ENCODE data around the gene FOXE3.

Gene FOXE3

GRCh38 chr1:47415728-47416318 is at the start of gene FOXE3:
FOXE3 (plus strand) TSS chr1:47416285; CDS start chr1:47416316, 31 bp downstream.
- no peak for DNase-seq

DNA sequence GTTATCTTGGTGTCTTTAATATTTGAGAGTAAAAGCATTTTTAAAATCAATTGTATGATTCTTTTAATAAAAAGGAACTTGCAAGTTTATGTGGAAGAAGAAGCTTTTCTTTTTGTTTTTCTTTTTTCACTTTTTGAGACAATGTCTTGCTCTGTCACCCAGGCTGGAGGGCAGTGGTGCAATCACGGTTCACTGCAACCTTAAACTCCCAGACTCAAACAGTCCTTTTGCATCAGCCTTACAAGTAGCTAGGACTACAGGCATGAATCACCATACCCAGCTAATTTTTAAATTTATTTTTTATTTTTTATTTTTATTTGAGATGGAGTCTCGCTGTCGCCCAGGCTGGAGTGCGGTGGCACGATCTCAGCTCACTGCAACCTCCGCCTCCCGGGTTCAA is 48.4 kb upstream of the FOXE3 start:
- DNase-seq, result no peak

GRCh38 chr1:47371016-47371517 is 45.0 kb upstream of the FOXE3 start:
- no peak for DNase-seq

DNA sequence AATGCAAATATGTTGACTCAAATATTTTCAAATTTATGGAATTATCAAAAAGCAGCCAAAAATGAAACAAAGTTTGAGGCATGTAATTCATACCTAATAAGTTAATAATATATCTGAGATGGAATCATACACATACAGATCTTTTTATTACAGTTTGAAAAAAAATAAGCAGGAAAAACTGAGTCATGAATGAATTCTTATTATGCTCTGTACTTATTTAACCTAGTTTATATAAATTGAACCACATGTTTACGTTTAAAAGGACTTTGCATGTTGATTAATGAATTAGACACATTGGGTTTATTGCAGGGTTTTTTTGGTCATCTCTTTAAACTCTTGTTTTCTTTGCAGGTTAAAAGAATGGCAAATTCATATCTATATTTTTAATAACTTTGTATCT is 41.6 kb upstream of the FOXE3 start:
- DNase-seq, result no peak

- DNase-seq, result no peak
Measured at GRCh38 chr1:47378147-47378546, 37.9 kb upstream of the FOXE3 start.

- no peak for DNase-seq
Measured at GRCh38 chr1:47380699-47381098, 35.4 kb upstream of the FOXE3 start.

DNA sequence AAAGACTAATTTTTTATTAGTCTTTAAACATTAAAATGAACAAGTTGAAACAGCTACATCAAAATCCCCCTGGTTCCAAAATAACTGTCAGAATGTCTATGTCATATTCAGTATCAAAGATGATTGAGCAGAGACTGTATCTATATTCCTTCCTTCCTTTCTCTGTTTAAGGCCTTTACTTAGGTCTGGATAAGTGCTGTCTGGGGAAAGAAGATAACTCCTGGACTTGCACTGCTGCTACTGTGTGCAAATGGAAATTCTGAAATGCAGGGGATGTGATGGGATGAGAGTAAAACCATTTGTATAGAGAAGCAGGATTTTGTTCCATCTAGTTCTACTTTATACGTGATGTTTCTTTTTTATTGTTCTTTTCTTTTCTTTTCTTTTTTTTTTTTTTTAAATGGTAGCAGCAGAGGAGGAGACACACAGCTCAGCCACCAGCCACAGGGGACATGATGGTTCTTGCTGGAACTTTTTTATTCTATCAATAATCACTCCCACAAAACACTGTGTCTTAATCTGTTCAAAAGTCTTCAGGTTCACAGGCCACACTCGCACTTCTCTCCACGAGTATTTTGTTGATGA is 33.6 kb upstream of the FOXE3 start:
- no peak for DNase-seq

DNA sequence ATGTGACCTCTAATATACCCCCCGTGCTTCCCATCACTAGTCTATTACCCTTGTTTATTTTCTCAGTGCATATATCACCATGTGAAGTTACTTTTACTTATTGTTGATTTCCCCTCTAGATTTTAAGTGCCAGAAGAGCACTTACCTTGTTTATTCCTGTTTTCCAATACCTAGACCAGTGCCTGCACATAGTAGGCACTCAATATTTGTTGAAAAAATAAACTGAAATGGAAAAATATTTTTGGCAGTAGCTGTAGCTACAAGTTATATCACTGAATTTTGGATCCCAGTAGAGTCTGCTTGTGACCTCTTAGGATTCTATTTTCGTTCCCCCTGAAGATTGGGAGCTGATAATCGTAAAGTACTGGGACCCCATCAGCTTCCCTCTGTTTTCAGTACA is 32.0 kb upstream of the FOXE3 start:
- no peak for DNase-seq

- no peak for DNase-seq
Measured at GRCh38 chr1:47385020-47385419, 31.1 kb upstream of the FOXE3 start.

GRCh38 chr1:47386268-47386667 is 29.8 kb upstream of the FOXE3 start:
- no peak for DNase-seq

GRCh38 chr1:47388030-47388890 is 27.8 kb upstream of the FOXE3 start:
- DNase-seq, result no peak

DNA sequence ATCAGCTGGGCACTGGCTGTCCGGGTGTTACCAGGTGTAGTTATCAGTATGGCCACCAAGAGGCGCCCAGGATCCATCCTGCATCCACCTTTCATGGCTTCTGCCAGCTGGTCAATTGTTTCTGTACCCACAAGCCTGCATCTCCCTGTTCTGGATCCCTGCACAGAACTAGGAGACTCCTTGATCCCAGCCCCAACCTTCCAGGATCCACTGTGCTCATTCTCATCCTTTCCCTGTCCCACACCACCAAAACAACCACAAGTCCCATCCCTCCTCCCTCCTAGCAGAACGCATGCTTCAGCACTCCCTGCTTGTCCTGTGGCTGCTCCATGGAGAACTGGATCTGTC is 27.2 kb upstream of the FOXE3 start:
- DNase-seq, result peak; percentile 48 to 56

DNA sequence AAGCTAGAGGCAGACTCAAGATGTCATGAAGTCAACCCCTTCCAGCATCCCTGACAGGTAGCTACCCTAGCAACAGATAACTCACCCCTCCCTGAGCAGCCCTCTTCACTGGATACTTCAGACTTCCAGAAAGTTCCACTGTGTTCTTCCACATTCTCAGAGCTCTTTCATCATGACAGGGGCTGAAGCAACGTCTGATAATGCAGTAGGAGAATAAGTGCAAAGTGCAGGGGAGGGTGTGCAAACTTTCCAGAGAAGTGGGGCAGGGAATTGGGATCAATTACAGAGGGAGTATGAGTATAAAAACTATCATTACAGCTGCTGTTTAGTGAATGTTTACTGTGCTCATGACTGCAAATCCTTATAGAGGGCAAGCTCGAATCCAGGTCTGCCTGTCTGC is 26.4 kb upstream of the FOXE3 start:
- DNase-seq, result no peak

- no peak for DNase-seq
Measured at GRCh38 chr1:47390843-47391242, 25.2 kb upstream of the FOXE3 start.

GRCh38 chr1:47393141-47393540 is 22.9 kb upstream of the FOXE3 start:
- no peak for DNase-seq

DNA sequence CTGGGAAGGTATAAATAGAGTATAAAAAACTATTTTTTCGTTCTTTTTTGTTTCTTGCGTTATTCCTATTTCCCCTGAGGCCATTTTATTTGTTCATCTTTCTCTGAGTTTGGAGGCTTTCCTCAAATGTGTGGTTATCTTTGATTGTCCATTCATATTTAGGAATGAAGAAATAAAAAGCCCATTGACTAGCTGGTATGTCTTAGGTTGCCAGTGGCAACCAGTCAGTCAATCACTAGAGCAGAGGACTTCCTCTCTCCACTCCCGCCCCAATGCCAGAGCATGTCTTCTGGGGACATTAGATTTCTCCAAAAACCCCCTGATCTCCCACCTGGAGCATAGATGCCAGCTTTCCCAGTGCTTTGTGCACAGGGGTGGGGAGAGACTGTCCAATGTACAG is 20.7 kb upstream of the FOXE3 start:
- DNase-seq, result no peak

DNA sequence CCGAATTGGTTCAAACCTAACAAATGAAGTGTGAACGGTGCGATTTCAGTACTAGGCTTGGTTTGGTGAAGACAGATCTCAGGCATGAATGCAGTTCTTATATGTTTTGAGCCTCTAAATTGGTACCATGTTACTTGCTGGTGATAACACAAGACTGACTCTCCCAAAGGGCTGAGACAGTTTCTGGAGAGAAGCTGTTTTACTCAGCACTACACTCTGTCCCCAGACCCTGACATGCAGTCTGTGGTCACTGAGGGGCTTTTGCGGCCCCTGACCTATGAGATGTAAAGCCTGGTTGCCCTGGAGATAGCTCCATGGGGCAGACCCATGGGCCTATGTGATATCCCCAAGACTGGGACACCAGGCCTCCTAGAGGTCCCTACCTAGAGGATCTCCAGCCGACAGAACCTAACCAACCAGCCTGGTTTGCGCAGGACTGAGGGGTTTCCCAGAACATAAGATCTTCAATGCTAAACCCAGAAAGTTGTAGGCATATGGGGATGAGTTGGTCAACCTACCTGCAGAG is 19.4 kb upstream of the FOXE3 start:
- DNase-seq, result no peak

DNA sequence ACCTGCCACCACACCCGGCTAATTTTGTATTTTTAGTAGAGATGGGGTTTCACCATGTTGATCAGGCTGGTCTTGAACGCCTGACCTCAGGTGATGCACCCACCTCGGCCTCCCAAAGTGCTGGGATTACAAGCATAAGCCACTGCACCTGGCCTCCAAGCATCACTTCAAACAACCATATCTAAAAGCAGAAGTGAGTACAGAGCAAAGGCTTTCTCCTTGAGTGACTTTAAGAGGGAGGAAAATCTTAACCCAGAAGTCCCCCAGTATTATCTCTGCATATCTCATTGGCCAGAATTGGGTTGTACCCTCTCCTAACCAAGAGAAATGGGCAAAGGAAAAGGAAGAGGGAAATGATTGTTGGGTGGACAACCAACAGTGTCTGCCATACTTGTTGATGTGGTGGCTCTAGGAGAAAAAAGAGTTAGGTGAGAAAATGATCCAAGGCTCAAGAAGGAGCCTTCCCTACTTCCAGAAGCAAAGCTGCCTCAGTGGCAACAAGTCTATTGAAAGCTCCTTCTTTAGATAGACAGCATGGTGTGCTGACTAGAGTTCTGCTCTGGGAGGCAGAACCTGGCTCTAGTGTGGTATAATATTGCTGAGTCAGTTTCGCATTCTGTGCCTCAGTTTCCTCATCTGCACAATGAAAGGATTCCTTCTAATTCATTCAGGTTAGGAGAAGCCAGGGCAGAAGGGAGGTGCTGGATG is 16.8 kb upstream of the FOXE3 start:
- no peak for DNase-seq

- no peak for DNase-seq
Measured at GRCh38 chr1:47399846-47400155, 16.3 kb upstream of the FOXE3 start.

DNA sequence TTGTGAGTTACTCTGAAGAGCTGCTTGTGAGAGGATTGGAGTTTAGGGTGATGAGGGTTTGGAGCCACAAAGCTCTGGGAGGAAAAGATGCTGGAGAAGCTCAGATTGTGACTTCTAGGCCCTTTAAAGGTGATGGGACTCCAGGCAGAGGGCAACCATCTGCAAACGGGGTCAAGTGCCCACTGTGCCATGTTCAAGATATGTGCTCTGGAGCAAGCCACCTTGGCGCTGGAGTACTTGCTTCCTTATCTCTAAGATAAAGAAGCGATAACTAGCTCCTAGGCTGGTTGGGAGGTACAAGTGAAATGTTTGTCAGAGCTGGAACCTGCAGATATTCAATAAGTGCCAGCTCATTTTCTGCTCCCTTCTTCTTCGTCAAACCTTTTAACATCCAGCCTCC is 14.3 kb upstream of the FOXE3 start:
- DNase-seq, result no peak

DNA sequence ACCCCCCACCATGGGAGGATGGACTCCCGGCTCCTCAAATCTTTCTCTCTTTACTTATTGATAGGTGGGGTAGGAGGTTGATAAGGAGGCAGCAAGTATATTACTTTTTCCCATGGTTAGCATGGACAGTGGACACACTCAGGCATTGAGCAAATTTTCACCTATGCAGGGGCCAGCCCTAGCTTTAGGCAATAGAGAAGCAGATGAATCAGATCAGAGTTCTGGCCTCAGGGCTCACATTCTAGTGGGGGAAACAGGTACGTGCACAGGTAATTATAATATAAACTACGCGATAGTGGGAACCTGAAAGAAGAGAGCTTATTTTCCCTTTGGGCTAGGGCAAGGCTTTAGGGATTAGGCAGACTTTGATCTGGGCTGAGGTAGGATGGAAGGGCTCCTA is 13.5 kb upstream of the FOXE3 start:
- DNase-seq, result no peak

DNA sequence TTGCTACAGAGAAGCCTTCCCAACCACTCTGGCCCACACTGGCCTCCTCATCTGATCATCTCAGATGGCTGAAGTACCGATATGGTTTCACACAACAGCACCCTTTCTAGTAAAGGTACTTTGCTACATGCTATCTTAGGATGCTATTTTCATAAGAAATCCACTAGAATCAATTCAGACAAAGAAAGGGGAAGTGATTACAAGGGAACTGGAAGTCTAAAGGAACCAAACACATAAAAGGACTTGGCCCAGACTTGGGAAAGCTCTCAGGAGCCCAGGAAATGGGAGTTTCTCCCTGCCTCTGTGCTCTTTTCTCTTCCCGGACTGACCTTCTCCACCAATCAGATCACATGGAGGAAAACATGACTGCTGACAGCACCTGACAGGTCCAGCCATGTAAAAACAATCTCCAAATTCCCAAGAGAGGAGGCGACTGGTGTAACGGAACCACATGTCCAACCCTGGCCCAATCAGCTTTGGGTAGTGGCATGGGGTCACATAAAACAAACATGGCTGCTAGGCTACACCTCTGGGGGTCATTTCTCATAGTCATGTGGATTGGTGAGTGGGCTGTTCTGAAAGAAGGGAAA is 12.7 kb upstream of the FOXE3 start:
- no peak for DNase-seq

DNA sequence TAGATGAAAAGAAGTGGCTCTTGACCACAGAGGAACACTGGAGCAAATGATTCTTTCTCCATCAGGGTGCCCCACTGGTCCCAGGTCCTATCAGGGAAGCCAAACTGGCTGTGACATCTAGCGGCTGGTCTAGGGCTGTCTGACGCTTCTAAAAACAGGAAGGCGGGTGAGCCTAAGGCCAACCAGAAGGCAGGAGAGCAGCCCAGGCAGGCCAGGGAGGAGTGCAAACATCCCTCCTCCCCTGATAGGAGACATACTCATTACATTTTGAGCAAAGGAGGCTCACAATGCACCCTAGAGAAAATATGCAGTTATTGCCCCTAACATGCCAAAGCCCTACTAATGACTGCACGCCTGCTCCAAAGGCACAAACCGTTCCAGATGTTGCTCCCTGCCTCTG is 10.4 kb upstream of the FOXE3 start:
- no peak for DNase-seq

All from stimulated activated CD4-positive, alpha-beta T cell treated with anti-CD3 and anti-CD28 coated beads, Interleukin-2, amount 100 ng/mL, for 48 hours (primary cell).